Measurements from ENCODE around the gene USP24.
"Not testable (repeated sequence)": the region's sequence is repeated elsewhere in the genome, so short reads cannot be mapped to it uniquely, and the experiment has no call there.

Gene USP24

DNA sequence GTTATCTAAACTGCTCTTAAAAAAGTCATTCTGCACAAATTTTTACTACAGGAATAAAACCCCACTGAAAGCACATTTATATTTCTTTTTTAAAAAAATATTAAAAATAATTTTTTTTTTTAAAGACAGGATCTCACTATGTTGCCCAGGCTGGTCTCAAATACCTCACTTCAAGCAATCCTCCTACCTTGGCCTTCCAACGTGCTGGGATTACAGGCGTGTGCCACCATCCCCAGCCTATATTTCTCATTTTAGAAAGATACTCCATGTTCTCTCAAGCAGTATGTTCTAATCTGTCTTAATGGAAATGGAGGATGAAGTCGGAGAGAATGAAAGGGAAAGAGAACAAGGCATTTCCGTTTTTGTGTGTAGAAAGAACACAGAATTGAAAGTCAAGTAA lies 17.1 kb downstream of the USP24 start:
- TF ChIP-seq, protein P1, sequence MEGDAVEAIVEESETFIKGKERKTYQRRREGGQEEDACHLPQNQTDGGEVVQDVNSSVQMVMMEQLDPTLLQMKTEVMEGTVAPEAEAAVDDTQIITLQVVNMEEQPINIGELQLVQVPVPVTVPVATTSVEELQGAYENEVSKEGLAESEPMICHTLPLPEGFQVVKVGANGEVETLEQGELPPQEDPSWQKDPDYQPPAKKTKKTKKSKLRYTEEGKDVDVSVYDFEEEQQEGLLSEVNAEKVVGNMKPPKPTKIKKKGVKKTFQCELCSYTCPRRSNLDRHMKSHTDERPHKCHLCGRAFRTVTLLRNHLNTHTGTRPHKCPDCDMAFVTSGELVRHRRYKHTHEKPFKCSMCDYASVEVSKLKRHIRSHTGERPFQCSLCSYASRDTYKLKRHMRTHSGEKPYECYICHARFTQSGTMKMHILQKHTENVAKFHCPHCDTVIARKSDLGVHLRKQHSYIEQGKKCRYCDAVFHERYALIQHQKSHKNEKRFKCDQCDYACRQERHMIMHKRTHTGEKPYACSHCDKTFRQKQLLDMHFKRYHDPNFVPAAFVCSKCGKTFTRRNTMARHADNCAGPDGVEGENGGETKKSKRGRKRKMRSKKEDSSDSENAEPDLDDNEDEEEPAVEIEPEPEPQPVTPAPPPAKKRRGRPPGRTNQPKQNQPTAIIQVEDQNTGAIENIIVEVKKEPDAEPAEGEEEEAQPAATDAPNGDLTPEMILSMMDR (conservative IDR thresholded peaks at IDR 0.05; ENCODE audit: low read depth, low read length) = no peak
- DNase-seq (ENCODE audit: low read depth) = no peak
- no peak overlapping the region for H3K4me3 ChIP-seq (ENCODE audit: low read depth, low read length)

- H3K4me3 ChIP-seq (ENCODE audit: low read depth, low read length) = no peak overlapping the region
- TF ChIP-seq, protein P1 (conservative IDR thresholded peaks at IDR 0.05; ENCODE audit: low read depth, low read length) = no peak
- DNase-seq (ENCODE audit: low read depth) = no peak
These were observed 18.1 kb downstream of the USP24 start for GRCh38 chr1:55197099-55197498.

DNA sequence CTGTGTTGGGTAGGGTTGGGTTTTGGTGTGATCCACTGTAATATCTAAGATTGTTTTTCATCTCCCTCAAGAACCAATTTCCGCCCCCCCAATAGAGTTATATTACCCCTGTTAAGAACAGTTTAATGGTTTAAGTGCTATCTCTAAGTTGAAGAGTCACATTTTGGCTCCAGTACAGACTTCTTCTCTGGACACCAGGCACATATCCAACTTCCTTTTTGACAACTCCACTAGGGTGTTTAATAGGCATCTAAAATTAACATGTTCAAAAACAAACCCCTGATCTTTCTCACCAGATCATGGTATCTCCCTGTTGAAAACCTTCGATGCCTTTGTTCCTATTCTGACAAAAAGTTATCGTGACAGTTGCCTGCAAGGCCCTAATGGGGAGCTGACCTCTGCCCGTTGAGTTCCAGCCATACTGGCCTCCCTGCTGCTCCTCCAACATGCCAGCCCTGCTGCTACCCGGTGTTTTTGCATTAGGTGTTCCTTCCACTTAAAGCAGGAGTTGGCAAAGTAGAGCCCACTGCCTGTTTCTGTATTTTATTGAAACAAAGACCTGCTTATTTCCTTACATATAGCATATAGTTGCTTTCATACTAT lies 18.6 kb downstream of the USP24 start:
- H3K4me3 ChIP-seq (ENCODE audit: low read depth, low read length) = no peak overlapping the region

DNA sequence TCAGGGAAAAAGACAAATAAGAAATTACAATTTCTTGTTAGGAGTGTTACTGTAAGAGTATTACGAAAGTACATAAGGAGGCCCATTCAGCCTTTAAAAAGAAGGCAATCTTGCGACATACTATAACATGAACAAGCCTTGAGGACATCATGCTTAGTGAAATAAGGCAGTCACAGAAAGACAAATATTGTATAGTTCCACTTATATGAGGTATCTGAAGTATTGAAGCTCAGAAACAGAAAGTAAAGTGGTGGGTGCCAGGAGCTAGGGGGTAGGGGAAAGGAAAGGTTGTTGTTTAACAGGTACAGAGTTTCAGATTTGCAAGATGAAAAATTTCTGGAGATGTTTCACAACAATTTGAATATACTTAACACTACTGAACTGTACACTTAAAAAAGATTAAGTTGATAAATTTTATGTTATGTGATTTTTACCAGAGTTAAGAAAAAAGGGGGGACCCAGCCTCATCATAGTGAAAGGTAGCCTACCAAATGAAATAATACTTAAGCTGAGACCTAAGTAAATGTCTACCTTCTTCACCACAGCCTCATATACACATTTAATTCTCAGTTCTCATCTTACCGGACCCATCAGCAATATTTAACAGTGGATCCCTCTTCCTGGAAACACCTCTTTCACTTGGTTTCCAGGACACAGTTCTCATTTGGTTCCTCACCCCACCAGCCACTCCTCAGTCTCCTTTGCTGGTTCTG lies 19.5 kb downstream of the USP24 start:
- peak; percentile 70 for DNase-seq (ENCODE audit: low read depth)
- TF ChIP-seq, protein P1 (conservative IDR thresholded peaks at IDR 0.05; ENCODE audit: low read depth, low read length) = no peak
- no peak overlapping the region for H3K4me3 ChIP-seq (ENCODE audit: low read depth, low read length)

More for the DNA sequence above, 18.6 kb downstream of the USP24 start:
- TF ChIP-seq, protein P1 (conservative IDR thresholded peaks at IDR 0.05; ENCODE audit: low read depth, low read length) = no peak
- DNase-seq (ENCODE audit: low read depth) = no peak

DNA sequence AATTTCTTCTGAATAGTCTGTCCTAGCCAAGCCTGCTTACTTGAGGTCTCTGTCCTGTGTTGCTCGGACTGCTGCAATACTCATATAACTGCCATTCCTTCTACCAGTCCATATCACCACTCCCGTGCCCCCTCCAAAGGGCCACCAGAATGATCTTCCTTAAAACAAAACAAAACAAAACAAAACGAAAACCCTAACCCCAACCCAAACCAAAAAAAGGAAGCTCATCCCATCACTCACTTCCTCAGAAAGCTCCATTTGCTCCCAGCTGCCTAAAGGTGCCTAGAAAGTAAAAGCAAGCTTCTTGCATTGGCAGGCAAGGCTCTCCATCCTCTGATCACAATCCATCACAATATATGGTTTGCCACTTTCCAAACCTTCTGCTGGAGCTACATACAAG lies 20.3 kb downstream of the USP24 start:
- no peak for DNase-seq (ENCODE audit: low read depth)
- H3K4me3 ChIP-seq (ENCODE audit: low read depth, low read length) = no peak overlapping the region
- TF ChIP-seq, protein P1 (conservative IDR thresholded peaks at IDR 0.05; ENCODE audit: low read depth, low read length) = no peak

GRCh38 chr1:55192093-55192492 lies 23.1 kb downstream of the USP24 start:
- no peak overlapping the region for H3K4me3 ChIP-seq (ENCODE audit: low read depth, low read length)
- TF ChIP-seq, protein P1 (conservative IDR thresholded peaks at IDR 0.05; ENCODE audit: low read depth, low read length) = no peak
- DNase-seq (ENCODE audit: low read depth) = no peak

- not testable (repeated sequence) for DNase-seq (ENCODE audit: low read depth); H3K4me3 ChIP-seq (ENCODE audit: low read depth, low read length)
These were observed 23.8 kb downstream of the USP24 start for GRCh38 chr1:55191219-55191952.
